CD4-positive, alpha-beta T cell treated with Interleukin-12 subunit alpha and Interleukin-12 subunit beta, for 1 hour (primary cell): ENCODE data around the gene ITPK1.

Experiments
- DNase-seq: peaks from one replicate; pipeline ENCODE4 v3.0.0-alpha.2; 2020

Gene ITPK1

DNA sequence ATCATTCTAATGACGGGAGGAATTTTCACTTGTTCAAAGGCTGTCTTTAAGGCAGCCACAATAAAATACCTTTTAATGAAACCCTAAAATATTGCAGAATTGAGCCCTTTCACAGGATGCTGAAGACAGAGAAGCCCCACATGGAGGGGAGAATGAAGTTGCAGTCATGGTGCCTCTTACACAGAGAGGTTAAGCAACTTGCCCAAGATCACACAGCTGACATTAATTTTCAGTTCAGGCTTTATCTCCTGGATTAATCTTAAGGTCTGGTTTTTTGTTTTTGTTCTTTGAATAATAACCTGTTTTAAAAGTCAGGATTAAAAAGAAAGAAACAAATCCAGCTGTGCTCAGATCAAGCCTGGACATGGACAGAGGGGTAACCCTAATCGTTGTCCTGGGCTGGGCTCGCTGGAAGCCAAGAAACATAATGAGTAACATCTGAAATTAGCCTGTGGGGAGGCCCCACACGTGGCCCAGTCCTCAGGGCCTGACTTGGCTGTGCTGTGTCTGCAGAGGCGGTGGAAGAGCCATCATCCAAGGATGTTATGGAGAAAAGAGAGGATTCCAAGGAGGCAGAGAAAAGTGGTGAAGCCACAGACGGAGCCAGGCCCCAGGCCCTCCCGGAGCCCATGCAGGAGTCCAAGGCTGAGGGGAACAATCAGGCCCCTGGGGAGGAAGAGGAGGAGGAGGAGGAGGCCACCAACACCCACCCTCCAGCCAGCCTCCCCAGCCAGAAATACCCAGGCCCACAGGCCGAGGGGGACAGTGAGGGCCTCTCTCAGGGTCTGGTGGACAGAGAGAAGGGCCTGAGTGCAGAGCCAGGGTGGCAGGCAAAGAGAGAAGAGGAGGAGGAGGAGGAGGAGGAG is 184.8 kb downstream of the ITPK1 start:
- no peak for DNase-seq

DNA sequence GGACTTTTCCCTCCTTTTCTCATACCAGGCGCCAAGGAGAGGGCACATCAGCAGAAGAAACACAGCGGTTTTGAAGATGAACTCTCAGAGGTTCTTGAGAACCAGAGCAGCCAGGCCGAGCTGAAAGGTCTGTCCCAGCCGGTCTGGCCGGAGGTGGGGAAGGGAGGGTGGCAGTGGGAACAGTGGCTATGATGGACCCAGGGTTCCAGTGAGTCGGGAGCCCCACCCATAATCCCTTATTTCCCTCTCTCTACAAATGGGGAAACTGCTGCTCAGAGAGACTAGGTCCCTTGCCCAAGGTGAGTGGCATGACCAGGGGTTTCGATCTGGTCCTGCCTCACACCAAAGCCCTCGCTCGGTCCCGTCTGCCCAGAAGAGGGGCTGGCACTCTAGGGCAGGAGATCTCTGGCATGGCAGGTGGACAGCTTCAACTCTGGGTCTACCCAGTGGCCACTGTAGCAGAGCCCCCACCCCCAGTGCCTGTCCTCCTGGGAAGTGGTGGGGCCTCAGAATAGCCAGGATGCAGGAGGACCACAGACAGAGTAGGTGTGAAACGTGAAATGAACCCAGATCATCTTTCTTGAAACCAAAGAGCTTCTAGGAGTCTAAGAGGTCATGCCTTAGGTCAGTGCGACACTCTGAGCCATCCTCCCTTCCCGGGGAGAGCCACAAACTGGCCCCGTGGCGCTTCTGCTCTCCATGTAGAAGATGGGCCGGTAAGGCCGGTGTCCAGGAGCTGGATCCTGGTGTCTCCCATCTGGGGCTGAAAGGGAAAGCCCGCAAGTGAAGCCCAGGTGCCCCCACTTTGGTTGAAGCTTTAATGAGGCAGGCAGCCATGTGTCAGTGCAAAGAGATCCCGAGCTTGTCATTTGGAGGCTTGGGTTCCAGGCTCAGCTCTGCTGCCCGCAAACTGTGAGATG is 185.8 kb downstream of the ITPK1 start:
- DNase-seq, result no peak

DNA sequence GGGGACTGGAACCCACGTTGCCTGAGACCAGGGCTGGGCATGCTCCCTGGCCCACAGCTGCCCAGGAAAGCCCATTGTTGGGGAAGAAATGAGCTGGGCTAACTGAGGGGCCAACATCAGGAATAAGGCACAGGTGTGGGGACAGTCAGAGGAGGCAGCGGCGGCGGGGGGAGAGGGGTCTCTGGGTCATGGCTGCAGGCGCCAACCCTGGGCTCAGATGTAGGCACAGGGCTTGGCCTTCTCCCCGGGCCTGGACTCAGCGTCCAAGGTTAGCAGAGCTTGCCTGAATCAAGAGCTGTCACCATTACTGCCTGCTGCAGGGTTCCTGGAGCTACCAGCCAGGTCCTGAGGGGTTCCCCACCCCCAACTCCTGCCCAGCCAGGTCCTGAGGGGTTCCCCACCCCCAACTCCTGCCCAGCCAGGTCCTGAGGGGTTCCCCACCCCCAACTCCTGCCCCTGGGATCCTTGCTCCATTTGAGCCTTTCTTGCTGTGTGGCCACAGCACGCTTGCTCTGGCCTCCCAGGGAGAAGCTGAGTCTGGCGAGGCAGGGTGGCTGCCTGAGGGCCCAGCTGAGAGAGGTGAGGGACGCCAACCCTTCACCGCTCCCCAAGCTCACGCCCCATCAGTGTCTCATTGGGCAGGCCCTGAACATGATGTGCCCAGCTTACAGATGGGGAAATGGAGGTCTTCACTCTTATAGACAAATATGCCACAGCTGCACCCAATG is 186.6 kb downstream of the ITPK1 start:
- no peak for DNase-seq

DNA sequence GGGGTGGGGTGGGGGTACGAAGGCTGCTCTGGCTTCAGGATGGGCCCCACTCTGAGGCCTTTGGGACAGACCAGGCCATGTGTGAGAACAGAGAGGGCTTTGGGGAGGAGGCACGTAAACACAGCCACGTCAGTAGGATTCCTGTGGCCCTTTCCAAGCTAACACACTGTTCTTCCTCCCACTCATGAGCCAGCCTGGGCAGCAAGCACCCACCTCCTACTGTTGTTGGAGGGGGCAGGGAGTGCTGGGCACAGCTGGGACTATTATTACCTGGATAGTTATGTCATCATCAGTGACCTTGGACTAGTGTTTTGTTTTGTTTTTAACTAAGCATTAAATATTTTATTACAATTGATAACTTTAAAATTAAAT is 187.5 kb downstream of the ITPK1 start:
- DNase-seq, result no peak

DNA sequence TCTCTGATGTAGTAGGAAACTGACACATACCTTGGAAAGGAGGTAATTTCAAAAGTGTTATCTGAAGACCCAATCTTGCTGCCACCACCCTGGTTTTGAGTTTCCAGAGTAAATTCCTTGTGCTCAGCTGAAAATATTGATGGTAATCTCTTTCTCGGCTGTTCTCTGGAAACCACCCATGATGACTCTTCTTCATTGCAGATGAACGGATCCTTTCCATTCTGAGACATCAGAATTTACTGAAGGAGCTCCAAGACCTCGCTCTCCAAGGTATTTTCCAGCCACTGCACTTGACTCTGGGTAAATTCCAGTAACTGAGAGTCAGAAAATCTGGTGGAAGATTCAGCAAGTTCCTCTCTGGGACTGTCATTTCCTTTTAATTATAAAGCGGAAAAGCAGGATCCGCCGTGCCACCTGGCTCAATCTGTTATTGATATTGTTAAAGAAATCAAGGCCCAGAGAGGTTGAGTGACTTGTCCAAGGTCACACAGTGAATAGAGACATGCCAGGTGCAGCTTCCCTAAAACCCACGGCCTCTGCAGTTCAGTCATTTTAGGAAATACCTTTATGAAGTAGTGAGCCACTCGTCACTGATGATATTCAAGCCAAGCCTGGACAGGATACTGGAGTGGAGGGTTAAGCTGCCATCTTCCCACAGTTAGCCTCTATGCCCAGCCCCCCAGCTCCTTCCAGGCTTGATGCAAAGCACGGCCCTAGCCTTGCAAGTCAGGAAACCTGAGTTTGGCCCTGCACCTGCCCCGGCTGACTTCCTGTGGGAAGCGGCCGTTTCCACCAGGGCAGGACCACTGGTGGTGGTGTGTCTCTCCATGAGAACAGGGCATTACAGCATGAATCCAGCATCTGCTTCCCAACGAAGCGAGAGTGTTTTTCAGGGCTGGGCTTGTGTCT is 188.1 kb downstream of the ITPK1 start:
- no peak for DNase-seq

DNA sequence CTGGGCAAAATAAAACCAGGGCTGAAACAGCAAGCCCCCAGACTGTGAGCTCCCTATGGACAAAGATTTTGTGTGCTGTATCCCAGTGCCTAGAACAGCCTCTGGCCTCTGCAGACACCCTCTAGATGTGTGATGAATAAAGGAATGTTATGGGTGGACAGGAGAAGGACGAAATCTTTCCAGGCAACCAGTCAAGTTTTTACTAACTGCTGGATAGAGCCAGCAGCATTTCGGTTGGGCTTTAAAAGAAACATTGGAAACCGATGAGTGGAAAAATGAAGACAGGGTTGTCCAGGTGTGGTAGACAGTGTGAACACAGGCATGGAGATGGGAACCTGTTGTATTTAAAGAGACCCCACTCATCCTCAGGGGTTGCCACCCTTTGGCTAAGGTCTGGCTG is 188.8 kb downstream of the ITPK1 start:
- no peak for DNase-seq

DNA sequence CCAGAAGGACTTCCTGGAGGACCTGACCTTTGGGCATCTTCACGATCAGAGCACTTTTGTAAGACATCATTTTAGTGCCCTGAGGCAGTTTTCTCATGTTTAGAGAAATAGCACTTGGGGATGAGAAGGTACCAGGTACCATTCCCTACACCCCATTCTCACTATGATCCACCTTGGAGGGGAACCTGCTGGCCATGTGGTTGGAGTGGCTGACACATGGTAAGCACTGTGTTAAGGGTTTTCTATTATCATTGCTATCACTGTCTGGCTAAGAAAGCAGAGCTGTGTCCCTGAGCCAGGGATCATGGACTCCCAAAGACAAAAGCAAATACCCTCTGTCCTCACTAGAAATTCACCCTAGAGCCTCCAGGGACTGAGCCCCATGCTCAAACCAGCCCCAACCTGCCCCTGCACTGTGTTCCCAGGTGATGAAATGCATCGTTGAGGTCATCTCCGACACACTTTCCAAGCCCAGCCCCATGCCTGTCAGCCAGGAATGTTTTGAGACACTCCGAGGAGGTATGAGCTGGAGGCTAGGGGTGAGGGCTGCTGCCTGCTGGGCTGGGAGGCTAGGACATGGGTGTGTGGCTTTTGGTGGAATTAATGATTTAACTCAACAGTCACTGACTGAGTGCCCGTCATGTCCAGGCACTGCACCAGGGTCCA is 189.4 kb downstream of the ITPK1 start:
- no peak for DNase-seq

DNA sequence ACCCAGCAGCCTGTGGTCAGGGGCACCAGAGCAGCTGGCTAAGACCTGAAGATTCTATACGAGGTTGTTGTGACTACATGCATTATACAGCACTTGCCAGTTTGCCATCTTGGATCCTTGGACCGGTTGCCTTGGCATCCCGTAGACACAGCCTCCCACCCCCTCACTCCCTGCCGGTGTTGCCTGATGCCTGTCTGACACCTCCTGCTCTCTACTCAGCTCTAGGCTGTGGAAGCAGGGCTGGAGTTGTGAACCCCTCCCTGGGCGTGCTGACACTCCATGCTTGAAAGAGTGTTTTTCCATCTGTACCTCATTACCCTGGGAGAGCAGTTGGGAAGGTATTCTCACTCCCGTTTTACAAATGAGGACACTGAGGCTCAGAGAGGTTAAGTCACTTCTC is 190.3 kb downstream of the ITPK1 start:
- DNase-seq, result no peak

DNA sequence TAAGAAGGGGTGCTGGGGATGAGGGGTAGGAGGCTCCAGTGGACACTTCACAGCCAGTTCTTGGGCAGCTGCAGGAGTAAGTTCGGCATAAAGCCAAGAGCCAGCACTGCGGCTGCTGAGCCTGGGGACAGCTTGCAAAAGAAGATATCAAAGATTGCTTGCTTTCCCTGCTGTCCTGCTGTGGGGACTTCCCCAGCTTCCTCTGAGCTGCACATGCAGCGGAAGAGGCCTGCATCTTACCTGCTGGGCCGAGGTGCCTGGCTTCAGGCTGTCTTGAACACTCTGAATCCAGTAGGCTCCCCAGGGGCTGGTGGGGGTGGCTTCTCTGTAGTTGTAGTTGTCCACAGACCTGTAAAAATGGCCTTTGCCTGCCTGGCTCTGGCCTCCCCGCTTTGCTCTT is 191.5 kb downstream of the ITPK1 start:
- no peak for DNase-seq

DNA sequence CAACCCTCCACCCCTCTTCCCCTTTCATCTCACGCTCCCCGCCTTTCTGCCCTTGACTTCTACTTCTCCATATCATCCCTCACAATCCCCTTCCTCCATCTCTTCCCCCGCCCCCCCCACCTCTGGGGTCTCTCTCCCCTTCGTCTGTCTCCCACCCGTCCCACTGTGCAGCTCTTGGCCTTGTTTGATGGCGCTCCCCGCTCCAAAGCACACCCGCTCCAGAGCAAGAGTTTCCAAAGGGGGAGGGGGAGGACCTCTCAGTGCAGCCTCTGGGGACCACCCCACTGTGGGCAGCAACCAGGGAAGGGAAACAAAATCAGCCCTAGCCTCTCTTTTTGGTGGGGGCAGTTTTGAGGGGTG is 192.0 kb downstream of the ITPK1 start:
- no peak for DNase-seq

DNA sequence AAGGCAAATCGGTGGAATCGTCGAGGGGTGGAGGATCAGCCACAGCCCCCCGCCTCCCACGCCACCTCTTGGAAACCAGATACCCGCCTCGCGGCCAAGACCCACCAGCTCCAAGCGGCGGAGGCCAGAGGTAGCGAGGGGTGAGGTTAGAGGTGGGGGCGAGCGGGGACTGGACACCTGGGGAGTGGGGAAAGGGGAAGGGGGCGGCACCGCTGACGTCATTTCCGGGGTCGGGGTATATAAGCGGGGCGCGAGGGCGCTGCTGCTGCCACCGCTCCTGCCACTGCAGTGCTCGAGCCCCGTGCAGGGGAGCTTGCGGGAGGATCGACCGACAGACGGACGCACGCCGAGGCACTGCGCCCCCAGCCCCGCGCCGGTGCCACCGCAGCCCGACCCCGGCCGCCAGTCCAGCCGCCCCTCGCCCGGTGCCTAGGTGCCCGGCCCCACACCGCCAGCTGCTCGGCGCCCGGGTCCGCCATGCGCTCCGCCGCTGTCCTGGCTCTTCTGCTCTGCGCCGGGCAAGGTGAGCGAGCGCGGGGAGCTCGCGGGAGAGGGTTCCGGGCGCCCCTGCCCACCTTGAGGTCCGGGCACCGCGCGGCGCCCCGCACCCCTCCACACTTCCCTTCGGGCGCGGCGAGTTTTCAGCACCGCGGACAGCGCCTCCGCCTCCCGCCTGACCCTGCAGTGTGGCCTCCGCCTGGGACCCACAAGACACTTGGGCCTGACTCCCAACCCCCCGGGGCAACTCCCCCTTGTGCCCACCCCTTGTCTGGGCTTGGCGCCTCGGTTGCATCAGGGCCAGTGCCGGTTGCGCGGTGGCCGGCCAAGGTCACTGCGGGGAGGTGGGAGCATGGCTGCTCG is 192.6 kb downstream of the ITPK1 start, which contains the start of gene CHGA:
TSS of gene CHGA (plus strand) at position 268 of the 861 bp plus-strand sequence. CDS start at position 478, 210 bp downstream.
- peak; percentile 20 for DNase-seq

DNA sequence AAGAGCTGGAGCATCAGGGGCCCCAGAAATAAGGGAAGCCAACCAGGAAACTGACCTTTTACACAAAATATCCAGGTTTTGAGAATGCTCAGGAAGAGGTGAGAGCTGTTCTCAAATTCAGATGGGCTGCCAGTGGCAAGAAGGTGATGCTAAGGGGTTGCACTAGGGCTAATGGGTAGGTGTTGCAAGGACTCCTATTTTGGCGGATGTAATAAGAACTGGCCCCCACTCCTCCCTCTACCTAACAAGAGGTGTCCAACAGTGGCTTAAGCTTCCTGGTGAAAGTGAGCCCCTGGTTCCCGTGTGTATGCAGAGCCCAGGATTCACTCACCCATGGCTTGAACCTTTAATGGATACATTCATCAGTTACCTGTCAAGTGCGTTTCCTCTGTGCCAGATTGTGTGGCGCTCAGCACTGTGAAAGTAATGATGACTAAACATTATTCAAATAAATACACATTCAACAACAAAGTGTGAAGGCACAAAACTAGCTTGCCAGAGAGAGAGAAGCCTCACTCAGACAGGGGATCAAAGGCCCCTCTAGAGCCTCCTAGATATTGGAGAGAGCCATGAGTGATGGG is 193.5 kb downstream of the ITPK1 start:
- no peak for DNase-seq

DNA sequence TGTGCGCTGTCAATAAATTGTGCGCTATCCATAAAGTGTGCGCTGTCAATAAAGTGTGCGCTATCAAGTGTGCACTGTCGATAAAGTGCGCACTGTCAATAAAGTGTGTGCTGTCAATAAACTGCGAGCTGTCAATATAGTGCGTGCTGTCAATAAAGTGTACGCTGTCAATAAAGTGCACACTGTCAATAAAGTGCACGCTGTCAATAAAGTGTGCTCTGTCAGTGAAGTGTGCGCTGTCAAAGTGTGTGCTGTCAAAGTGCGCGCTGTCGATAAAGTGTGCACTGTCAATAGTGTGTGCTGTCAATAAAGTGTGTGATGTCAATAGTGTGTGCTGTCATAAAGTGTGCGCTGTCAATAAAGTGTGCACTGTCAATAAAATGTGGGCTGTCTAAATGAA is 195.7 kb downstream of the ITPK1 start:
- no peak for DNase-seq

DNA sequence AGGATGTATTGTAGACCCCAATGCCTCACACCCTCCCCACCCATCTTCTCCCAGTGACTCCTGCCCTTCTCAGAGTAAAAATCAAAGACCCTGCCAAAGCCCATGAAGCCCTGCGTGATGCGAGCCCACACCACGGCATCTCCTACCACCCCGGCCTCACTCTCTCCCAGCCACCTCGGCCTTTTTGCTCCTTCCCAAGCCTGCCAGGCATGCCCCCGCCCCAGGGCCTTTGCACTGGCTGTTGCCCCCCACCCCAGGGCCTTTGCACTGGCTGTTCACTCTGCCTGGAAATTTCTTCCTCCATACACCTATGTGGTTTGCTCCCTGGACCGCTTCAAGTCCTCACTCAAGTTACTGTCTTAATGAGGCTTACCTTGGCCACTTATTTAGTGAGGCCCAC is 197.8 kb downstream of the ITPK1 start:
- no peak for DNase-seq

DNA sequence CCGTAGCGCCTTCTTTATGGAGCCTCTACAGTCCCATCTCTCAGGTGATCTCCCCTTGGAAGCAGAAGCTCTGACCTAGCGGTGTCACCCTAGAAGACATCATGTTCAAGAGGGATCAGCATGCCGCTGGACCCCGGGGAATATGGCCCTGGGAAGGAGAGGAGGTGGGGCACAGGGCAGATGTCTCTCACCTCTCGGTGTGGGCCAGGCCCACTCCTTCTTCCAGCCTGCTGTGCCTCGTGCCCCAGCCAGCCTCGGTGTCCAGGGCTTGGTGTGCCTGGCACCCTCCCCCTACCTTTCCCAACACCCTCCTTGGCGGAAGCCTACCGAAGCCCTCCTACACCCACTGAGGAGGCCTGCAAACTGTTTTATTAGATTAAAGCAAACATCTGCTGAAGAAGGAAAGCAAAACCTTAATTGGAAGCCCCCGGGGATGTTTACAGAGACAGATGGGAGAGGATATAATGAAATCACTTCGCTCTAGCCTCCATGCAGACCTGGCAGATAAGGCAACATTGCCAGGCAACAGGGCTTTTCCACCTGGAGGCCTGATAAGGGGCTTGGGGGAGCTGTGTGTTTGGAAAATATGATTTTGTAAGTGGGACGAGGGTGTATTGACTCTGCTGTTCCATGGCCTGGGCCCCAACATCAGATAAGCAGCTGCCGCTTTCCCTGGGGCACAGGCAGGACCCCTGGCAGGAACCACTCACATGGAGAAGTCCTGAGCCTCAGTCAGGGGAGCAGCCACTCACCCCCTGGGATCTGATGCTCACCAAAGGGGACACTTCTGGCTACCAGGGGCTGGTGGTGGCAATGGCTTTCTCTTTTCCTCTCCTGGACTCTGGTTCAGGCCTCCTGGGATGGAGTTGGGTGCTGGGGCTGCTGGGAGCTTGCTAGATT is 198.4 kb downstream of the ITPK1 start:
- no peak for DNase-seq

DNA sequence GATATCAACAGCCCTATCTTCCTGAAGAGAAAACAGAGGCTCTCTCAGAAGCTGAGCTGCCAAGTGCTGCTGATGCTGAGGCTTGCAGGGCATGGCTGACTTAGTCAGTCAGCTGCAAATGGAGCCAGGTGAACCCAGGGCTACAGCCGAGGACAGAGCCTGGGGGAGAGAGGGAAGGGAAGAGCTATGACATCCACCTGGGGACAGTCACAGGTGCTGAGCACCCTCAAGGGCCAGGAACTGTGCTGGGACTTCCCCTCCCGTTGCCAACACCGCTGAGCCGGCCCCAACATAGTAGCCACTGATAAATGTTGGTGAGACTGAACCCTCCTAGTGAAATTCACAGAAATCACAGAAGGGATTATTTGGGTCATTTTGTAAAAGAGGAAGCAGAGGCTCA is 199.5 kb downstream of the ITPK1 start:
- no peak for DNase-seq

DNA sequence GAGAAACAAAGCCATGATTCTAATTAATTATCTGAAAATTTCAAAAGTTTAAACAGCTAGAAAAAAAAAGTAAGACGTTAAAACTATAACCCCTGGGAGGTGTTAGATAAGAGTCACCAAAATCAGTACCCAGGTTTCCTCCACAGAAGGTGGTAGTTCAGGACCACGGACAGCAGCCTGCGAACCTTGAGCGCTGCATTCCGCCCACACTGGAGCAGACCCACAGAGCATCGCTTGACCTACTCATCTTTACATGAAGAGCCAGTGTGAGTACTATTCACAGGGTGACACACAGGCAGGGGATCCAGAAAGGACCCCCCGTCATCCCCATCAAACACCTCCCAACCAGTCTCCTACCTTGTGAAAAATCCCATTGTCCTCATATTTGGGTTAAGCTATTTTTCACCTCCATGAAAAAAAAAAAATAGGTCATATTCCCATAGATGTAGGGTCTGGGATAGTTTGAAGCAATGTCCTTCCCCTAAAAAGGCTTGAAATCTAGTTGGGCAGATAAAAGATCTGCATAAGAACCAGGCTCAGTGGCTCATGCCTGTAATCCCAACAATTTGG is 201.6 kb downstream of the ITPK1 start:
- peak; percentile 10 for DNase-seq

DNA sequence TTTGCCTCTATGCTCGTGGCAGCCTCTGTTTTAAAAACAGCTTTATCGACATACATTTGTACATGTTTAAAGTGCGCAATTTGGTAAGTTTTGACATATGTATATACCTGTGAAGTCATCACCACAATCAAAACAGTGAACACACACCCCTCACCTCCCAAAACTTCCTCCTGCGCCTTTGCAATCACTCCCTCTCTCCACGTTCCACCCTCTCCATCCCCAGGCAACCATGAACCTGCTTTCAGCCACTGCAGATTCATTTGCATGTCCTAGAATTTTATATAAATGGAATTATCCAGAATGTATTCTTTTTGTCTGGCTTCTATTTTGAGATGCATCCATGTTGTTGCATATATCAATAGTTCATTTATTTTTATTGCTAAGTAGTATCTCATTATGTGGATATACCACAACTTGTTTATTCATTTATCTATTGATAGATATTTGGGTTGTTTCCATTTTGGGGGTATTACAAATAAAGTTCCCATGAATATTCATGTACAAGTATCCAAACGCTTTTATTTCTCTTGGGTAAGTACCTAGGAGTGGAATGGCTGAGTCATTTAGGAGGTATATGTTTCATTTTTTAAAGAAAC is 208.3 kb downstream of the ITPK1 start:
- DNase-seq, result no peak
